ENCODE measurements around the gene PHF14. TPM values are rescaled to one million over a fixed set of nuclear protein-coding genes. Genes with fewer than 3 reads are reported as not detected.

Gene PHF14
- total and polyA plus RNA-seq, 2 donors (not counting 3 experiments of a cell fraction or from before 2014, with no cell fraction given), result 8.8 to 43.4 TPM

GRCh38 chr7:11120675-11121220 is 147.1 kb downstream of the PHF14 start:
- no TSS peak for BruUV-seq (replicated peaks)
- ChIA-PET CTCF (no interaction called here), POLR2A (no interaction called here)
- dilution Hi-C loops (cut with MboI; ENCODE audit: extremely low pct_ligation_motif_present, low sequenced_read_pairs) (no loop called here), intact Hi-C loops (cut with micrococcal nuclease) (no loop called here)
- no peak overlapping the region for H3K4me3 ChIP-seq (replicated peaks in 1 of 3; ENCODE audit: insufficient read depth in 1 of 3, low read depth in 1 of 3, low read length in 3 of 3)
- no peaks in the 10 kb centered on the region for H3K9me3 ChIP-seq (replicated peaks; ENCODE audit: control insufficient read depth, insufficient read depth, low read length)
- H3K9ac ChIP-seq (replicated peaks; ENCODE audit: extremely low read depth, insufficient read depth, low read length), result no peak overlapping the region
- H3K9me1 ChIP-seq (replicated peaks; ENCODE audit: control insufficient read depth, extremely low read depth, insufficient read depth, low read length), result no peaks in the 10 kb centered on the region
- no peaks in the 10 kb centered on the region for H3K4me1 ChIP-seq (ENCODE audit: control insufficient read depth, extremely low read depth, insufficient read depth, low read length)
- H2AFZ ChIP-seq (ENCODE audit: low read depth, low read length), result no peak overlapping the region
- no peak overlapping the region for H3K4me2 ChIP-seq (ENCODE audit: insufficient read depth, low read length)
- FAIRE-seq, result no peak
- DNase-seq (ENCODE audit: low read depth, low spot score), result no peak
- H4K20me1 ChIP-seq (replicated peaks; ENCODE audit: control insufficient read depth, extremely low read depth, insufficient read depth, low read length), result no peaks in the 10 kb centered on the region
- H3K79me2 ChIP-seq (ENCODE audit: control insufficient read depth, insufficient read depth, low read length), result no peaks in the 10 kb centered on the region
- H3K27me3 ChIP-seq (ENCODE audit: control insufficient read depth in 2 of 2, insufficient read depth in 2 of 2, low read length in 2 of 2), result no peaks in the 10 kb centered on the region
- TF ChIP-seq GATA2 (IDR thresholded peaks at IDR 0.05; ENCODE audit: insufficient read depth, insufficient read length, low read depth, low read length), result no peak
- TF ChIP-seq POLR2A (IDR thresholded peaks at IDR 0.05; ENCODE audit: low read depth, low read length), result no peak
- no peak for TF ChIP-seq FOS (IDR thresholded peaks at IDR 0.05; ENCODE audit: borderline replicate concordance, insufficient read depth, low read length)
- TF ChIP-seq MYC (IDR thresholded peaks at IDR 0.05; ENCODE audit: low read depth, low read length), result no peak
- no peak for TF ChIP-seq EZH2 (IDR thresholded peaks at IDR 0.05; ENCODE audit: borderline replicate concordance, low read depth, low read length, severe bottlenecking)
- TF ChIP-seq POLR2AphosphoS5 (IDR thresholded peaks at IDR 0.05; ENCODE audit: insufficient read depth, low read depth, low read length), result no peak
- TF ChIP-seq CTCF (IDR thresholded peaks at IDR 0.05; ENCODE audit: extremely low read depth in 1 of 2, insufficient read depth in 1 of 2, low read depth in 1 of 2, low read length in 2 of 2), result no peak
- no peak for TF ChIP-seq MAX (IDR thresholded peaks at IDR 0.05; ENCODE audit: insufficient read depth, insufficient read length)
- no peak for TF ChIP-seq JUN (IDR thresholded peaks at IDR 0.05; ENCODE audit: borderline replicate concordance, insufficient read depth, insufficient read length, low read depth)
- no peak overlapping the region for H3K27ac ChIP-seq (ENCODE audit: insufficient read depth, low read depth, low read length)
- no peaks in the 10 kb centered on the region for H3K36me3 ChIP-seq (ENCODE audit: control insufficient read depth in 2 of 2, extremely low read depth in 1 of 2, insufficient read depth in 2 of 2, low read length in 2 of 2)
